Adrenal gland (tissue), 5 donors: ENCODE results near the gene EMC8.

Source experiments
- POLR2A ChIP-seq, 2 donors: fragments of 450-650 bp; IDR thresholded peaks; one replicate each; pipeline ENCODE4 v1.6.1; 2017; ENCODE audit warnings: antibody characterized with exemption in 2 of 2, mild to moderate bottlenecking in 2 of 2, moderate library complexity in 1 of 2
- TF ChIP-seq, protein P1 (sequence below), 6 experiments: fragments of 450-650 bp in 4 of 6; fragments of 200-600 bp in 2 of 6; sonication (generic) in 1 of 6; IDR thresholded peaks; 1 replicate in 5 of 6; 2 replicates in 1 of 6; pipeline versions ENCODE4 v1.5.1 to v1.8.0; 2016 to 2021; ENCODE audit warnings: antibody characterized with exemption in 6 of 6, mild to moderate bottlenecking in 2 of 6, moderate library complexity in 1 of 6
- donor health status: DM: no; HTN: no; CAD: no.

DNA sequence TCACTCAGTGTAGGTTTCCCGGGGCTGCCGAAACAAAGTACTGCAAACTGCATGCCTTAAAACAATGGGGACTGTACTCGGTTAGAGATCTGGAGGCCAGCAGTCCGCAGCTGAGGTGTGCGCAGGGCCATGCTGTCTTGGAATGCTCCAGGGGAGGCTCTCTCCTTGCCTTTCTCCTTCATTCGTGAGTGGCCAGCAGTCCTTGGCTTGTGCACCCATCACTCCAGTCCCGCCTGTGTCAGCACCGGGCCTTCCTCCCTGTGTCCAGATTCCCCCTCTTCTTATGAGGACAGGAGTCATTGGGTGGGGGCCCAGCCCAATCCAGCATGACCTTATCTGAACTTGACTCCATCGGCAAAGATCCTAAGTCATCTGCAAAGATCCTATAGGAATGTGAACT is 43.5 kb upstream of the EMC8 start:
- TF ChIP-seq, protein P1, sequence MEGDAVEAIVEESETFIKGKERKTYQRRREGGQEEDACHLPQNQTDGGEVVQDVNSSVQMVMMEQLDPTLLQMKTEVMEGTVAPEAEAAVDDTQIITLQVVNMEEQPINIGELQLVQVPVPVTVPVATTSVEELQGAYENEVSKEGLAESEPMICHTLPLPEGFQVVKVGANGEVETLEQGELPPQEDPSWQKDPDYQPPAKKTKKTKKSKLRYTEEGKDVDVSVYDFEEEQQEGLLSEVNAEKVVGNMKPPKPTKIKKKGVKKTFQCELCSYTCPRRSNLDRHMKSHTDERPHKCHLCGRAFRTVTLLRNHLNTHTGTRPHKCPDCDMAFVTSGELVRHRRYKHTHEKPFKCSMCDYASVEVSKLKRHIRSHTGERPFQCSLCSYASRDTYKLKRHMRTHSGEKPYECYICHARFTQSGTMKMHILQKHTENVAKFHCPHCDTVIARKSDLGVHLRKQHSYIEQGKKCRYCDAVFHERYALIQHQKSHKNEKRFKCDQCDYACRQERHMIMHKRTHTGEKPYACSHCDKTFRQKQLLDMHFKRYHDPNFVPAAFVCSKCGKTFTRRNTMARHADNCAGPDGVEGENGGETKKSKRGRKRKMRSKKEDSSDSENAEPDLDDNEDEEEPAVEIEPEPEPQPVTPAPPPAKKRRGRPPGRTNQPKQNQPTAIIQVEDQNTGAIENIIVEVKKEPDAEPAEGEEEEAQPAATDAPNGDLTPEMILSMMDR (IDR thresholded peaks at IDR 0.05): no peak
- TF ChIP-seq POLR2A (IDR thresholded peaks at IDR 0.05): no peak
